Transverse colon (tissue), 3 donors: Measurements from ENCODE around the gene CDC6.

Experiments used
- EP300 ChIP-seq: sonication (generic); formaldehyde crosslinking; IDR thresholded peaks from one replicate; pipeline ENCODE4 v1.6.1; 2017; ENCODE audit warnings: antibody characterized with exemption, low read depth
- TF ChIP-seq, protein P1 (sequence below), 5 experiments: fragments of 200-600 bp in 3 of 5; fragments of 450-650 bp in 2 of 5; sonication (generic) in 3 of 5; IDR thresholded peaks; 1 replicate in 2 of 5; 2 replicates in 3 of 5; pipeline ENCODE4 v1.5.1; 2016 to 2017; ENCODE audit warnings: antibody characterized with exemption in 5 of 5, inconsistent platforms in 3 of 5, mild to moderate bottlenecking in 2 of 5, moderate library complexity in 1 of 5

DNA sequence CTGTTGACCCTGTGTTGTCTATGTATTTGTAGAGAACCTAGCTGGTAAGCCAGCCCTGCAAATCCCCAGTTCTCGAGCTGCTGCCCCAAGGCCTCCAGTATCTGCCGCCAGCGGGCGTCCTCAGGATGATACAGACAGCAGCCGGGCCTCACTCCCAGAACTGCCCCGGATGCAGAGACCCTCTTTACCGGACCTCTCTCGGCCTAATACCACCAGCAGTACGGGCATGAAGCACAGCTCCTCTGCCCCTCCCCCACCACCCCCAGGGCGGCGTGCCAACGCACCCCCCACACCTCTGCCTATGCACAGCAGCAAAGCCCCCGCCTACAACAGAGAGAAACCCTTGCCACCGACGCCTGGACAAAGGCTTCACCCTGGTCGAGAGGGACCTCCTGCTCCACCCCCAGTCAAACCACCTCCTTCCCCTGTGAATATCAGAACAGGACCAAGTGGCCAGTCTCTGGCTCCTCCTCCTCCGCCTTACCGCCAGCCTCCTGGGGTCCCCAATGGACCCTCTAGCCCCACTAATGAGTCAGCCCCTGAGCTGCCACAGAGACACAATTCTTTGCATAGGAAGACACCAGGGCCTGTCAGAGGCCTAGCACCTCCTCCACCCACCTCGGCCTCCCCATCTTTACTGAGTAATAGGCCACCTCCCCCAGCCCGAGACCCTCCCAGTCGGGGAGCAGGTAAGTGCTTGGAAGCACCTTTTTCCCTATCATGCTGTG lies 23.1 kb upstream of the CDC6 start:
- no peak for TF ChIP-seq EP300
- TF ChIP-seq, protein P1, sequence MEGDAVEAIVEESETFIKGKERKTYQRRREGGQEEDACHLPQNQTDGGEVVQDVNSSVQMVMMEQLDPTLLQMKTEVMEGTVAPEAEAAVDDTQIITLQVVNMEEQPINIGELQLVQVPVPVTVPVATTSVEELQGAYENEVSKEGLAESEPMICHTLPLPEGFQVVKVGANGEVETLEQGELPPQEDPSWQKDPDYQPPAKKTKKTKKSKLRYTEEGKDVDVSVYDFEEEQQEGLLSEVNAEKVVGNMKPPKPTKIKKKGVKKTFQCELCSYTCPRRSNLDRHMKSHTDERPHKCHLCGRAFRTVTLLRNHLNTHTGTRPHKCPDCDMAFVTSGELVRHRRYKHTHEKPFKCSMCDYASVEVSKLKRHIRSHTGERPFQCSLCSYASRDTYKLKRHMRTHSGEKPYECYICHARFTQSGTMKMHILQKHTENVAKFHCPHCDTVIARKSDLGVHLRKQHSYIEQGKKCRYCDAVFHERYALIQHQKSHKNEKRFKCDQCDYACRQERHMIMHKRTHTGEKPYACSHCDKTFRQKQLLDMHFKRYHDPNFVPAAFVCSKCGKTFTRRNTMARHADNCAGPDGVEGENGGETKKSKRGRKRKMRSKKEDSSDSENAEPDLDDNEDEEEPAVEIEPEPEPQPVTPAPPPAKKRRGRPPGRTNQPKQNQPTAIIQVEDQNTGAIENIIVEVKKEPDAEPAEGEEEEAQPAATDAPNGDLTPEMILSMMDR (IDR thresholded peaks at IDR 0.05): no peak
